RCC 7860 (cell line): ENCODE data around the gene DCP1B.

Experiments
- DNase-seq: peaks from one replicate; pipeline ENCODE4 v3.0.0-alpha.2; 2015; ENCODE audit warnings: low spot score
- FAIRE-seq: peaks from 2 replicates; lab custom pipeline; 2012; peaks lifted over from hg19 to GRCh38; lab: Jason Lieb, UNC

Gene DCP1B

GRCh38 chr12:2018391-2018790 is 14.1 kb upstream of the DCP1B start:
- DNase-seq: no peak
- no peak for FAIRE-seq

GRCh38 chr12:2017546-2018337 is 13.5 kb upstream of the DCP1B start:
- no peak for FAIRE-seq
- no peak for DNase-seq

GRCh38 chr12:2016862-2017545 is 12.7 kb upstream of the DCP1B start:
- no peak for DNase-seq
- FAIRE-seq: no peak

GRCh38 chr12:2014231-2014630 is 10.0 kb upstream of the DCP1B start:
- DNase-seq: no peak
- no peak for FAIRE-seq

GRCh38 chr12:2013527-2014223 is 9.4 kb upstream of the DCP1B start:
- DNase-seq (no peak), FAIRE-seq (no peak)

GRCh38 chr12:2013086-2013485 is 8.8 kb upstream of the DCP1B start:
- FAIRE-seq: no peak
- DNase-seq: no peak

GRCh38 chr12:2011643-2012607 is 7.7 kb upstream of the DCP1B start:
- FAIRE-seq (no peak), DNase-seq (no peak)

- FAIRE-seq (no peak), DNase-seq (no peak)
Observed at GRCh38 chr12:2009623-2010022, 5.4 kb upstream of the DCP1B start.

- FAIRE-seq: no peak
- DNase-seq: no peak
Observed at GRCh38 chr12:2008677-2009076, 4.4 kb upstream of the DCP1B start.

GRCh38 chr12:2003676-2004112 is 563 bp downstream of the DCP1B start:
- no peak for FAIRE-seq
- peak; percentile 7 for DNase-seq

GRCh38 chr12:1995205-1995896 is 8.9 kb downstream of the DCP1B start:
- FAIRE-seq: no peak

GRCh38 chr12:1994429-1995143 is 9.7 kb downstream of the DCP1B start:
- DNase-seq (no peak), FAIRE-seq (no peak)

More at GRCh38 chr12:1995205-1995896, 8.9 kb downstream of the DCP1B start:
- DNase-seq: no peak

- FAIRE-seq (no peak), DNase-seq (no peak)
Observed at GRCh38 chr12:1993871-1994371, 10.3 kb downstream of the DCP1B start.

- DNase-seq: peak; percentile 37
- peak; percentile 44 for FAIRE-seq
Observed at GRCh38 chr12:1993341-1993740, 10.9 kb downstream of the DCP1B start.

- no peak for DNase-seq
- no peak for FAIRE-seq
Observed at GRCh38 chr12:1992732-1993131, 11.5 kb downstream of the DCP1B start.

- DNase-seq: no peak
- FAIRE-seq: no peak
Observed at GRCh38 chr12:1989111-1989510, 15.1 kb downstream of the DCP1B start.

GRCh38 chr12:1984759-1985158 is 19.5 kb downstream of the DCP1B start:
- FAIRE-seq (no peak), DNase-seq (no peak)

GRCh38 chr12:1980282-1980681 is 24.0 kb downstream of the DCP1B start:
- FAIRE-seq (no peak), DNase-seq (no peak)
